Inferior parietal cortex (tissue), 1 donor: ENCODE measurements around the gene AGAP1.

Source experiments
- DNase-seq: peaks from one replicate; pipeline ENCODE4 v3.0.0-alpha.2; 2016; ENCODE audit errors: extremely low spot score

The AGAP1 gene

DNA sequence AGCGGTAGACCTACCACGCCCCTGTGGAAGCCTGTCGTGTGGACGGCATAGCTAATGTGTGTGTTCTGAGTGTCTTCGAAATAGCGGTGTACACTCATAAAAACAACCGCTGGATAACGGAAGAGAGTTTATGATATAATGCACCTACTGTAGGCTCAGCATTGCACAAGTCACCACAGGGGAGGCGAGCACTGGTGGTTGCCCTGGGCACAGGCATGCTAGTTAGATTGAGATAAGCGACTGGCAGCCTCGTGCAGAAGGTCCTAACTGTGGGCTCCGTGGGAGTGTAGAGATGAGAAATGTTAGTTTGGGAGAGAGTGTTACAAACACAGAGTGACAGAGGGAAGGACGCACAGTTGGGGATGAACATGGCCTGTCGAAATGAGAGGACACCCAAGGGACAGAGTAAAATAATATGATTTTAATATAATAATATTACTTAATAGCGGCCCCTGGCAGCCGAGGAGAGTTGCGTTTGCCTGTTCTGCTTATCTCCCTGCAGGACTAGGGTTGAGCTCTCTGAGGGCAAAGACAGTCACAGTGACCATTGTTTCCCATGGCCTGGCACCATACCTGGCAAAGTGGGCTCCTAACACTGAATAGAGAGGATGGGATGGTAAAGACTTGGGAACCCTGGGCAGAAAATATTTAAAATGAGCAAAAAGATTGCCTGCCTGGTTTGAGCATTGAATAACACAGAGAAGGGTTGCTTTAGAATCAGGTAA lies 470.2 kb downstream of the AGAP1 start:
- DNase-seq: no peak

DNA sequence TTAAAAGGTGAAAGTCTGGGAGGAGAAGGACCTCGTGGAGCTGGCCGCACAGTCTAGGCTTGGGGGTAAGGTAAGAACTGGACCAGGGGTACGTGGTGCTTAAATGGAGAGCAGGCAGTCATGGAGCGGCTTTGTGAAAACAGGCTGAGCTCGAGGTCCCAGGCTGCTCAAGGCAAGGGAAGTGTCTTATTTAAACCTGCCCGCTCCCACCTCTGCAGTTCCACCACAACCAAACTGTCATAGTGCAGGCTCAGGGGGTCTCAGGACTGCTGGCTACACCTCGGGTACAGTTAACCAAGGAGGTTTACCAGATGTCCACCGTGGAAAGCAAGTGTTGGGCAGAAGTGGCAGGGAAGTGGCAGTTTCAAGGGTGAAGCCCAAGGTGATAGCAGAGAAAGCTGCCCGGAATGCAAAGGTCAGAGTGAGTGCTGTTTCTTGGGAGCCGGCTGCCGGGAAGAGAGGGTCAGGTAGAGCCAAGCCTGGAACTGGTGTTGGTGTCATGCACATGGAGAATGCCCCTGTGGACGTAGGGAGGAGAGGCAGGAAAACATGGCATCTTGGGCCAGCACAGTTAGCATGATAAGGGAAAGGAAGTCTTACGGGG lies 471.0 kb downstream of the AGAP1 start:
- DNase-seq: no peak

DNA sequence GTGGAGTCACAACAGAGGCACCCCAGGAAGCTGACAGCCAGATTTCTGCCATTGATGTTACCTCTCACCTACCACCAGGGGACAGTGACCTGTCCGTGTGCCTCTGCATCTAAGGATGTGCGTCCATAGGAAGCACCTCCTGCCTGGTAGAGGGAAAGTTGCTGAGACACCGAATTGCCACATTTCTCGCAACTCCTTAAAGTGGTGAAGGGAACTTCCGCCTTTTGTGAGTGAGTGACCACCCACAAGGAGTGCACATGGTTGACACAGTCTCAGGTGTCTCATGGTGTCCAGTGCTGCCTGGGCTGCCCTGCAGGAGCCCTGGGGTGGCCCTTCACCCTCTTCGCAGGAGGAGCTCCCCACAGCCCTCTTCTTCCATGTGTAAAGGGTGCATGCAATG lies 472.6 kb downstream of the AGAP1 start:
- DNase-seq: no peak

DNA sequence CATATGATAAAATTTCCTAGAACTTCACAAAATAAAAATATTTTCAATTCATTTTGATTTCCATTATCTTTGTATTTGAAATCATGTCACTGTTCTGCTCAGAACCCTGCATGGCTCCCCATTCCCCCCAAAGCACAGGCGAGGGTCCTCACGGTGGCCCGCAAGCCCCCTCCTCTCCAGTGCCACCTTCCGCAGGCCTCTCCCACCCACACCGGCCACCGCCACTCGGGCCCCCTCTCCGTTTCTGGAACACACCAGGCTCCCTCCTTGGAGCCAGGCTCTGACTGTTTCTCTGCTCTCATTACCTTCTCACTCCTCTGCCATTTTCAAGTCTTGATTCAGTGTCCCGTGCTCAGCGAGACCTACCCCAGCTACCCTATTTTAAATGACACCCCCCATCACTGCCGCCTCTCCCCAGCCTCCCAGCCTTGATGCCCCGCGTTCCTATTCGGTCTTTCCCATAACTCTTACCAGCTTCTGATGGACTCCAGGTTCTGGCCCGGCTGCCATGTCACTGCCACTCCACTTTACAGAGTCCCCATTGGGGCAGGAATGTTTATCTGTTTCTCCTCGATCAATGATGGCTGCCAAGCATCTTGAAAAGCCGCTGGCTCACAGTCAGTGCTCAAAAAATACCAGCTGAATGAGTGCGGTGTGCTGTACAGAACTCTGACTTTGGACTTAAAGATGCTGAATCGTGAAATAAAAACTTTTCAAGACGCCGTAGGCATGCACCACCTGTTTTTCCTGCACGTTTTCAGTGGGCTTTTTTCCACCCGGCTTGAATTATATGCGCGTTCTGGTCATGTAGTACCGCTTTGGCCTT lies 473.3 kb downstream of the AGAP1 start:
- no peak for DNase-seq

DNA sequence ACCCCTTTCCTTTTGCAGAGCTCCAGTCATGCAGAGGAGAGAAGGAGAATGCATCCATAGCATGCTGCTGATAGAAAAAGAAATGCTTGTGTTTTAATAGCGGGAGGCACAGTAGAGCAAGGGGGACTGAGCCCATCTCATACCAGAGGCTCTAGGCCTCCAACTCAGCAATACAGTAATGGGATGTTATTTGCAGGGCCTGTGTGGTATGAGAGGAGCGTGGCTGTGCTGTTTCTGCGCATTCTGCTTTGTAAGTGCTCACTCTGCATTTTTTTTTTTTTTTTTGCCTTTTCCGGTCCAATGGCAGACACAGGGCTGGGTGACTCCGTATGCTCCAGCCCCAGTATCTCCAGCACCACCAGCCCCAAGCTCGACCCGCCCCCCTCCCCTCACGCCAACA lies 474.3 kb downstream of the AGAP1 start:
- no peak for DNase-seq

DNA sequence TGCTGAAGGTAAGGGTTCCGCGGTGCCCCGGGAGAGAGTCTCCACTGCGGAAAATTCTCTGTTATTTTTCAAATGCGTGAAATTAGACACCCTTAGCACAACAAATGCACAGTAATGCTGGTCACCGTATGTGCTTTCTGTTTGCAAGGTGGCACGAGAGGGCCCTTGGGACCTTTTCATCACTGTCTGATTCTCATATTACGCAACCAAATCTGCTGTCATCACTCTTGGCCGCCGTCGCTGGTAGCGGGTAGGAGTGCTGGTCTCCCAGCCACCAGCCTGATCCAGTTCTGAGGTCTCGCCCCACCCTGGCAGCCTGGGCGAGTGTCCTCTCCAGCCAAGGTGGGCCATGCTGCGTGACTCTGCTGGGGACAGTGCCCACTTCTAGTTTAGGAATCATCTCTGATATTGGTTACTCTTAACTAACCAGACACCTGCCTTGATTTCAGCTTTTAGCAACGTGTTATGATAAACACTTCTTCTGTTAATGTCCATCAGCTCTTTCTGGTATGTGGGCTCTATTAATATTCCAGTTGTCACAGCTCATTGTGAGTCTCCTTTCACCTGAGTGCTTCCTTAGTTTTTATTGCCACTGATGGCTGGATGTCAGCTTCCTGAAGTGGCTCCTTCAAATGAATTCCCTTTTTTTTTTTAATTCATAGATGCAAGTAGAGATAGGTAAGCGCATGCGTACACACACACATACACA lies 474.9 kb downstream of the AGAP1 start:
- DNase-seq: no peak

DNA sequence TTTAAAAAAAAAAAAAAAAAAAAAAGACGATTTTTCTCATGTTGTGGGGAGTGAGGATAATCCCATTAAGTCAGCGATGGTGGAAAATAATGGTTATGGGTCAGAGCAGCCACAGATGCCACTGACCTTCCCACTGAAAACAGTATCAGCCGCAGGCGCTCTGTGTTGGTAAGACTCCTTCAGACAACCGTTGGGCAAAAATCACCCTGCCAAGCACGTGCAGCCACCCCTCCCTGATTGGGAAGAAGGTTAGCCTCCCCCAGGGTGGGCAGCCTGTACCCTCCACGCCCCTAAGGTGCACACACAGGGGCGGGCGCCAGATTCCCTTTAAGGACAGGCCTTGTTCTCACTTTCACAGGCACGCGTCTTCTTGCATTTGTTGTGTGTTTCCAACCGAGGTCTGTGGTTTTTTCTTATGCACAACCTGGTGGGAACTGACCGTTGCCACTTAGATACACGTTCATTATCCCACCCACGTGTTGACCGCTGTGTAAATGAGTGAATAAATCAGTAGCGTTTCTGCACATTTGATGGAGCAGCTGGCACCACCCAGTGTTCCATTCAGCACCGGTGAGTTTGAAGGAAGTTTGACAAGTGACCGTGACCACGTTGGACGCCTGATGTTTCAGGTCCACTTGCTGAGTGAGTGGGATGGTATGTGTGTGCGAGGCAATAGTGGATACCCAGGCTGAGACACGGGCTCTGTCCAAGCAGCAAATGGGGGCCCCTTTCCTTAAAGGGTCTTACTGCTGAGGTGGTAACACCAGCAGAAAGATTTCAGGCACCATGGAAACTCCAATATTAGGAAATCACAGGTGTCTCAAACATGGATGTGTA lies 476.6 kb downstream of the AGAP1 start:
- no peak for DNase-seq

DNA sequence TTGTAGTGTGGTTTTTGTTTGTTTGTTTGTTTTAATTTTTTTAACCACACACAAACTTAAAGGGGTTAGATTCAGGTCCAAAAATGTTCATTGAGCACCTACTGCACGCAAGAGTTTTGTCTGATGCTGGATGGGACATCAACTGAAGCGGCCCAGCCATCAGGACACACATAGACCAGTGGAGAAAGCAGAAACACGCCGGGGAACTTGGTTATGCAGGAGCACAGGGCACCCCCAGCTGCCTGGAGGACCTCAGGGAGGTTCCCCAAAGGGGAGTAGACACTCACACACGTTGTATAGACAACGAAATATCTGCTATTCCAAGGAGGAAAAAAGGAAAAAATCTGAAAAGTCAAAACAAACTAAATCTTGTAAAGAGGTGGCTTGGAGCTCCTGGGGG lies 482.7 kb downstream of the AGAP1 start:
- no peak for DNase-seq

DNA sequence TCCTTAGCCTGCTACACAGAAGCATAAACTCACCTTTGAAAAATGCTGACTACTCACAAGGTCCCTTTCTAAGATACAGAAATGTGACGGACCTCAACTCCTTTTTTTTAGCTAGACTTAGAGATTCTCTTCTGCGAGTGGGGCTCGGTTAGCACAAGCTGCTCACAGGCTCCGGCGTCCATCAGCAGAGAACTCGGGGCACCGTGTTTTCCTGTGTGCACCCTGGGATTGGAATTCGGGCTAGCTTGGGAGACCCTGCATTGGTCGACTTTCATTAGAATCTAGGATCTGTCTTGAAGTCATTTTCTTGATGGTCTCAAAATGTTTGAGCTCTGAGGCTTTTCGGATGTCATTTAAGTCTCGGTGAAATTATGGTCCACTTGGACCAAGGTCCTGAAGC lies 483.1 kb downstream of the AGAP1 start:
- DNase-seq: no peak

DNA sequence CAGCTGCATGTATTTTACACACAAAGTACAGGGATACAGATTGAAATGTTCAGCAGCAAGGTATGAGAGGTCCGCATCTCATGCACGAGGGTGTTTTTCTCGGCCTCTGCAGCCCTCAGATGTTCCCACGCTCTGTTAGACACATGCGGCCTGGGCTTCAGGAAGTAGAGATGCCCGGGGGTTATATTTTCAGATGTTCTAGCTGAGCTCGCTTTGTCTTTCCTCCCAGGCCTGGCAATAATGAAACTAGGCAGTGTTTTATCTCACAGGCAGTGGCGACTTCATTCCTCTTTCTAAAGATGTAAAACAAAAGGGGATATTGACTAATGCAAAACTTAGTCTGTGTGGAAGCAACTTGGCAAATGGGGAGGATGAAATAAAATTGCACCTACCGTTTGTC lies 483.6 kb downstream of the AGAP1 start:
- DNase-seq: no peak

- no peak for DNase-seq
These were observed 484.2 kb downstream of the AGAP1 start for GRCh38 chr2:235978022-235978421.

- DNase-seq: no peak
These were observed 485.2 kb downstream of the AGAP1 start for GRCh38 chr2:235979037-235979436.

DNA sequence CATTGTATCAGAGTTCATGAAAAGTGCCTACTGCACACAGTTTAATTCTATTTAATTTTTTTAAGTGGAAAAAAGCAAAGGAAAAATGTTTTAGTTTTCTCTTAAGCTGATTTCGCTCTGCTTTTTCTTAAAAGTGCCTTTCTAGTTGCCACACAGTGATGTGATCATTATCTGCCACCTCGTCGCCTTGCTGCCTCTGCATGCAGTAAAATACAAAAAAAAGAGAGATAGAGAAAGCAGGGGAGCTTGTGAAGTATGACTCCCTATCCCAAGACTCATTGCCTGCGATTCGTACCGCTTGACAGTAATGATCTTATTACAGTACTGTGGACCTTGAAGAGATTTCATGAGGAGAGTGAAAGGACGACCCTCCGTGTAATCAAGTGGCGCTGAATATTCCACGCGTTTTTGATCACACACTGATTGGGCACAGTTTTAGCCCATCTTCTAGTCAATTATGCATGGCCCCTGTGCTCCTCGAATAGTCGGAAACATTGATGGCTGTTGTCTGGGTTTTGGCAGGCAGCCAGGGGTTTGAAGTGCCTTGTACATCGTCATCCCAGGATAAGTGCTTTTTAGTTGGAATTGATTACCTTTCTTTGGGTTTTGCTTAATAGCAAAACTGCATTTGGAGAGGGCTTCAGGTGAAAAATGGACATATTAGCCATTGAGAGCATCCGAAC lies 486.1 kb downstream of the AGAP1 start:
- peak; percentile 20 for DNase-seq

- DNase-seq: no peak
These were observed 487.8 kb downstream of the AGAP1 start for GRCh38 chr2:235981631-235982030.

GRCh38 chr2:235983016-235983415 lies 489.2 kb downstream of the AGAP1 start:
- DNase-seq: no peak

- no peak for DNase-seq
These were observed 490.7 kb downstream of the AGAP1 start for GRCh38 chr2:235984552-235984951.

- DNase-seq: no peak
These were observed 492.5 kb downstream of the AGAP1 start for GRCh38 chr2:235986361-235986760.

GRCh38 chr2:235988271-235989015 lies 494.6 kb downstream of the AGAP1 start:
- no peak for DNase-seq

- DNase-seq: no peak
These were observed 495.7 kb downstream of the AGAP1 start for GRCh38 chr2:235989591-235989990.

DNA sequence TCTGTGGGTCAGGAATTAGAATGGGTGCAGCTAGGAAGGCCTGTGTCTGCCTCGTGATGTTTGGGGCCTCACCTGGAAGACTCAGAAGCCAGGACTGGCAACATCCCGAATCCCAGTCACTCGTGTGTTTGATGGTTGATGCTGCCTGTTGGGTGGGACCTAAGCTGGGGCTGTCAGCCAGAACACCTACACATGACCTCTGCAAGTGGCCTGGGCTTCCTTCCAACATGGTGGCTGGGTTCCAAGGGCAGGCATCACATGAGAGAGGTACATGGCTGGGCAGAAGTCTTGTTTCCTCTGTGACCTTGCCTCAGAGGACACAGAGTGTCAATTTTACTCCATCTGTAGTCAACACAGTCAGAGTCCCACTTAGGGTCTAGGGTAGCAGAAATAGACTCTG lies 496.5 kb downstream of the AGAP1 start:
- no peak for DNase-seq
